ENCODE results near the gene KRT85.
A peak's percentile ranks its signal among the peaks of the same experiment; 100 is the strongest.
"Not testable (repeated sequence)": the region's sequence is repeated elsewhere in the genome, so short reads cannot be mapped to it uniquely, and the experiment has no call there.

Gene KRT85

DNA sequence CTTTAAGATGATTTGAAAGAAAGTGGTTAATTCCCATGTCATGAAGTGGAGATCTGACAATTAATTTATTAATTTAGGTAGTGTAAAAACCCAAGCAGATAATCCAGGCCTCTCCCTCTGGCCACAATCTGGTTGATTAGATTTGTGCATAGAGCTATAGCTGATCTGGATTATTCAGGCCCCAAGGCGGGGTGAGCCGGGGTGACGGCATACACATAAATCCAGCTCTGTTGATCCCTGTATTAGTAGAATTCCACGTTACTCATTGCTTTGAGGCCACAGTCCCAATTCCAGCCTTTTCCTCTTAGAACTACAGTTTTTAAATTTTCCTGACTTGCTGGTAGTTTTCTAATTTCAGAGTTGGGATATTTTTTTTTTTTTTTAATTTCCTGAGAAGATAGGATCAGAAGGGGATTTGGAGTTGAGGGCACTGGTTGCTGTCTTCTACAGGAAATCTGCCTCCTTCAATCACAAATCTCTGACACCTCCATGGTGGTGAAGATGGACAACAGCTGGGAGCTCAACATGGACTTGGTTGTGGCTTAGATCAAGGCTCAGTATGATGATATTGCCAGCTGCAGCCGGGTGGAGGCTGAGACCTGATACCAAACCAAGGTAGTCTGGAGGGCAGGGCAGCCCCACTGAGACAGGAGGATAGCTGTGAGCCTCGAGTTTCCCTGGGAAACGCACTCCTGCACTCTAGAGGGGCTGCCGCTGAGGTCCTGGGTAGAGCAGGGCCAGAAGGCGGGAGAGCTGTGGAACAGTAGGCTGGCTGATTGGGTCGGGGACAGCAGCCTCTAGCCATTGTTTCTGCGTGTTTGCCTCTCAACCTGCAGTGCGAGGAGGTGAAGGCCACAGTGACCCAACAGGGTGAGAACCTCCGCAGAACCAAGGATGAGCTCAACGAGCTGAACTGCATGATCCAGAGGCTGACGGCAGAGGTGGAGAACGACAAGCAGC is 19.4 kb downstream of the KRT85 start:
- no peak for DNase-seq

DNA sequence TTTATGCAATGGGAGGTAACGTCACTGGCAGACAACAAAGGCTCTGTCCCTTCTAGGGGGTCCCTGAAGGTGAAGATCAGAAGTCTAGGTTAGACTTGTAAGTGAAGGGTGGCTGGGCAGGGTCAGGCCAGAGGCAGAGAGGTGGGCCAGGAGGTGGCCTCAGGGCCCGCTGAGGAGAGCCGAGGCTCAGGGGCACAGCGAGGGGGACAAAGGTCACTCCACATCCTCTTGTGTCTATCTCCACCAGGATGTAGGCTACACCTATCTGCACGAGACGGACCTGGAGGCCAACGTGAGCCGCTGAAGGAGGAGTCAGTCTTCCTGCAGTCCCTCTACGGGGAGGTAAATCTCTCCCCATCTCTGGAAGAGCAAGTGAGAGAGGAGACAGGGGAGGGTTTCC is 20.3 kb downstream of the KRT85 start:
- DNase-seq = no peak

DNA sequence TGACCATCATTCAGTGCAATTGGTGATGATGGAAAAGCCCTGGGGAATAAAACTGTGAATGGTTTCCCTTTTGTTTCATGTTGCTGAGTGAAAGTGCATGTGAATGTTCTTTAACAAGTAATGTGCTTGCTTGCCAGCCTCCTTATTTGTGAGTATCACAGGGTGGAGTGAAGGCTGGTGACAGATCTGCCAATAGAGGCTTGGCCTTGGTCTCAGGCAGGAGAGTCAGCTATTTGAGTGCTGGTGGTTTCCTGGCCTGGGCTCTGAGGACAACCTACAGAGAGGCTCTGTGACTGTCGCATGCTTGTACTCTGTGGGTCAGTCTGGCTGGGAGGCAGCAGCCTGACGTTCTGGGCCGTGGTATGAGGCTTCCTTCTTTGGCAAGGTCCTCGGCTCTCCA is 20.7 kb downstream of the KRT85 start:
- DNase-seq = no peak

DNA sequence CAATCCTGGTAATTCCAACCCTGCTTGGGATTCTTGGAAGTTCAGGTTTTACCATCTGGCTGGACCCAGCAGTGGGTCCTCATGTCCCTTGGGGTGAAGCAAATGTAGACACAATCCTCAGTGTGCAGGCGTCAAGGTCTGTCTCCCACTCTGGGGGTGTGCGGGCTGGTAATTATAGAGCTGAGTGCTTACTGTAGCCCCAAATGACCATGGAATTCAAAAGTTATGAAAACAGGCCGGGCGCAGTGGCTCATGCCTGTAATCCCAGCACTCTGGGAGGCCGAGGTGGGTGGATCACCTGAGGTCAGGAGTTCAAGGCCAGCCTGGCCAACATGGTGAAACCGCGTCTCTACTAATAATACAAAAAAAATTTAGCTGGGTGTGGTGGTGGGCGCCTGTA is 22.2 kb downstream of the KRT85 start:
- DNase-seq = not testable (repeated sequence)

DNA sequence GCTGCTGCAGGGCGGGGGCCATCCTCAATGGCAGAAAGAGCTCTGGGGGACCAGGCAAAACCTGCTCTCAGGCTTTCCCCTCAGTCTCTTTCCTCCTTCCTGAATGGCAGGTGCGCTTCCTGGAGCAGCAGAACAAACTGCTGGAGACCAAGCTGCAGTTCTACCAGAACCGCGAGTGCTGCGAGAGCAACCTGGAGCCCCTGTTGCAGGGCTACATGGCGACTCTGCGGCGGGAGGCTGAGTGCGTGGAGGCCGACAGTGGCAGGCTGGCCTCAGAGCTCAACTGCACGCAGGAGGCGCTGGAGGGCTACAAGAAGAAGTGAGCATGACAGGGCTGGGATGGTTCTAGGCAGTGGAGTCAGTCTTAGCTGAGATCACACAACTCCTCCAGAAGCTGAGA is 23.2 kb downstream of the KRT85 start:
- no peak for DNase-seq

DNA sequence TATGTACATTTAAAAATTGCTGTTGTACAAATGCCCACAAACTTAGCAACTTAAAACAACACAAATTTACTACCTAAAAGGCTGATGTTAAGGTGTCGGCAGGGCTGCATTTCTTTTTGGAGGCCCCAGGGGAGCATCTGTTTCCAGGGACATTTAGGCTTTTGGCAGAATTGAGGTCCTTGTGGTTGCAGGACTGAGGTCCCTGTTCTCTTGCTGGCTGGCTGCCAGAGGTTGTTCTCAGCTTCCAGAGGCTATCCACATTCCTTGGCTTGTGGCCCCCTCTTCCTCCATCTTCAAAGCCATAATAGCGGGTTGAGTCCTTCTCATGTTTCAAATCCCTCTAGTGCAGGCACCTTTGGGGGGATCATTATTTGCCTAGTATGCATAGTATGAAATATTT is 23.7 kb downstream of the KRT85 start:
- DNase-seq = no peak

DNA sequence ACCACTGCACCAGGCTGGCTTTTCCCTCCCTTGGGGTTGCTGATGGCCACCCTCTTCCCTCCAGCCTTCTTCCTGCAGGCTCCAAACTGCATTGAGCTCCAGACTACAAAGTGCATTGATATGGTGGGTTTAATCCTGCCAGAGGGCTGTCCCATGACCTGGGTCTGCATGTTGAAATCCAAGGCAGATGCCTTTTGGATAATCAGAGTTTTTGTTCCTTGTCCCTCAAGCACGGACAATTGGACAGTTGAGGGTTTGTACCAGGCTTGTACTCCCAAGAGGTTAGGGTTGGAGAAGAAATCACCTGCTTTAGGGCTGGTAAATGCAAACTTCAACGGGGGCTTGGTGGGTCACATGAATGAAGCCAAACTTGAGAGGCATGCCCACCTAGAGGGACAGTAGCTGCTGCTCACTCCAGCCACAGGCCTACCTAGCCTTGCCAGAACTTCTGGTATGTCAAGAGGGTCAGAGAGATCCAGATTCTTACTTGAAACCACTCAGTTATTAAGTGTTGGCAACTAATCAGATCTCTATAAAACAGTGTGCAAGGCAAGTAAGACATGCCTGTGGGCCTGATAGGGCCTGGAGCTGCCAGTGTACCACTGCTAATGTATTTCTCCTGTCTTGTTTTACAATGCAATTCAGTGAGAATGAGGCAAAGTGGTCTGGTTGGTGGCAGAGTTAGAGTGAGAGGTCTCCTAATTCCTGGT is 24.3 kb downstream of the KRT85 start:
- DNase-seq = peak; percentile 56

DNA sequence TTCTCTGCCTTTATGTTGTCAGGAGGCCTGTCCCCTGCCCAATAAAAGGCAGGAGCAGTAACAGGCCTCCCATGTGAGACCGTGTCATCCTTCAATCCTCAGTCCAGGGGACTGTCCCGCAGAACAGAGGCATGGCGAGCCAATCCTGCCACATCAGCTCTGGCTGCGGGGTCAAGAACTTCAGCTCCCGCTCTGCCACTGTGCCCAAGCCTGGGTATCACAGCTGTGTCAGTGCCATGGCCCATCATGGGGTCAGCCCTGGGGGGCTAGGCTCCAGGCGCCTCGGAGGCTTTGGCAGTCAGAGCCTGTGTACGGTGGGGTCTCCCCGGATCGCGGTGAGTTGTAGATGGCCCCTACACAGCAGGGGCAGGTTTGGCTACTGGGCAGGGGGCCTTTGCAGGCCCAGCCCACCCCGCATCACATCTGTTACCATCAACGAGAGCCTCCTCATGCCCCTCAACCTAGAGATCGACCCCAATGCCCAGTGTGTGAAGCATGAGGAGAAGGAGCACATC is 26.2 kb downstream of the KRT85 start:
- DNase-seq = no peak

DNA sequence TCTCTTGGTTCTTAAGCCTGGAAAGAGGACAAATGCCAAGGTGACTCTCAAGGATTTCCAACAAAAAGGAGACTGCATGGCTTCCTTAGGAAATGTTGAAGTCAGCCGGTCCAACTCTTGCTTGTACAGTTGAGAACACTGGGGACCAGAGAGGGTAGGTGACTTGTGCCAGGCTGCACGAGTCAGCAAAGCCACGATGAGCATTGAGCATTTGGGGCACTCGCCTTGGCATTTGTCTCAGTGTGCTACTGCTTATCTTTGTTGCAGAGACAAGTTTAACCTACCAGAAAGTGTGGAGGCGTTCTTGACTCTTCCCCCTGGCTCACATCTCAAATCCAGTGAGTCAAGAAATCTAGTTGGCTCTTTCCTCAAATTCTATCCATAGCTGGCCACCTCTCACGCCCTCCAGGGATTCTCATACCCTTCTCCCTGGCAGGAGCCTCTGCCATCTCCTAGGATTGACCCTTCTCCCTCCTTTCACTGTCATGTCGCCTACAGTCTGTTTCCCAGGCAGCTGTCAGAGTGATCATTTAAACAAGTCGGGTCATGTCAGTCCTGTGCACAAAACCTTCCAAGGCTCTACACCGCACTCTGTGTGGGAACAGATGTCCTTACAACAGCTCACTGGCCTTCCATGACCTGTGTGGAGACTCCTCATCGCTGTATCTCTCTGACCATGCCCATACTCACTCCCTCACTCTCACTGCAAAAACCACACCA is 28.9 kb downstream of the KRT85 start:
- DNase-seq = no peak

DNA sequence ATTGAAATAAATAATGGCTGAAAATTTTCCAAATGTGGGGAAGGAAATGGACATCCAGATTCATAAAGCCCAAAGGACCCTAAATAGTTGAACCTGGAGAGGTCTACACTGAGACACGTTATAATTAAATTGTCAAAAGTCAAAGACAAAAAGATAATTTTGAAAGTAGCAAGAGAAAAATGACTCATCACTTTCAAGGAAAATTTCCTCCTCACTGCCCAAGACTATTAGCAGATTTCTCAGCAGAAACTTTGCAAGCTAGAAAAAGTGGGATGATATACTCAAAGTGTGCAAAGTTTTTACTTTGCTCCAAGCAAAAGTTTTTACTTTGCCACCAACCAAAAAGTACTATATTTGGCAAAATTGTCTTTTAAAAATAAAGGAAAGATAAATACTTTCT is 30.2 kb downstream of the KRT85 start:
- DNase-seq = no peak

DNA sequence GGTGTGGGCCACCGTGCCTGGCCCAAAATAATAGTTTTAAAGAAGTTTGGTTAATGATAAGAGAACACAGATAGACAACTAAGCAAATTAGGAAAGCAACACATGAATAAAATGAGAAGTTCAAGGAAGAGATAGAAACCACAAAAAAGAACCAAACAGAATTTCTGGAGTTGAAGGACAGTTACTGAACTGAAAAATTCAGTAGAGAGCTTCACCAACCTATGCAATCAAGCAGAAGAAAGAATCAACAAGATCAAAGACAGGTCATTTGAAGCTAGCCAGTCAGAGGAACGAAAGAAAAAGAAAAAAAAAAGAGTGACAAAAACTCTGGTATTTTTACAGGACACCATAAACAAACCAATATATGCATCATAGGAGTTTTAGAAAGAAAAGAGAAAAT is 30.6 kb downstream of the KRT85 start:
- DNase-seq = no peak

DNA sequence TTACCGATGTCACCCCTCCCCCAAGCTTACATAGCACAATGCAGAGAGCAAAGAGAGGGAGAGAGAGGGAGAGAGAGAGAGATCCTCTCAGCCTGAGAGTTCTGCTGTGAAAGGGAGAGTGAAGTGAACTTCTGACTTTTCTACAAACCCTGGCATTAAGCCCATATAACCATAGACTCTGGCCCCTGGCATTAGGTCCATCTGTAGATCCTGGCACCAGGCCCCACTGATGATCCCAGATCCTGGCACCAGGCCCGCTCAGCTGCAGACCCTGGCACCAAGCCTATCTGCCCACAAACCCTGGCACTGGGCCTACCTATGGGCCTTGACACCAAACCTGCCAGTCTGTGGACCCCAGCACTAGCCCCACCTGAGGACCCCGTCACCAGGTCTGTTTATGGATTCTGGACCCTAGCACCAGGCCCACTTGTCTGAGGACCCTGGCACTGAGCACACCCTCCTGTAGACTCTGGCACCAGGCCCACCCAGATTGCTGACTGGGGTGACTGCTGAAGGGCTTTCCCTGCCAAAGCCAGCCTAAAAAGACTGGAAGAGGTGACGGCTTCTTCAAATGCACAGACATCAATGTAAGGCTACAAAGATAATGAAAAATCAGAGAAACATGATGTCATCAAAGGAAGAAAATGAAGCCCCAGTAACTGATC is 31.6 kb downstream of the KRT85 start:
- DNase-seq = peak; percentile 83

DNA sequence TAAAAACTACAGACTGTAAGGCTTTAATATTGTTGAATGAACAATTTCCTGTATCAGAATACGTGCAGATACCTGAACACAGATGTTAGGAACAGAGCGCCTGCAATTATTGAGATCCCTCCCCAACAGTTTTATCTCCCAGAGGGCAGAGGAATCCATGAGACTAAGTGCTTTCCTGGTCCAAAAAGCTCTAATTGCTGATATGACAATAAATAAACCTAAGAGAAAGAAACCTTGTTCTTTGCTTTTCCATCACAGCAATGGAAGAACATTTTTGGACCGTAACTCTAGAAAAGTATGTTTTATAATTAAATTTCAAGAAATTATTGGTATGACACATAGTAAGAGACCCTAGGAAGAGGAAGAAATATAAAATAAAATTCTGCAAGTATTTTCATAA is 33.1 kb downstream of the KRT85 start:
- DNase-seq = no peak

DNA sequence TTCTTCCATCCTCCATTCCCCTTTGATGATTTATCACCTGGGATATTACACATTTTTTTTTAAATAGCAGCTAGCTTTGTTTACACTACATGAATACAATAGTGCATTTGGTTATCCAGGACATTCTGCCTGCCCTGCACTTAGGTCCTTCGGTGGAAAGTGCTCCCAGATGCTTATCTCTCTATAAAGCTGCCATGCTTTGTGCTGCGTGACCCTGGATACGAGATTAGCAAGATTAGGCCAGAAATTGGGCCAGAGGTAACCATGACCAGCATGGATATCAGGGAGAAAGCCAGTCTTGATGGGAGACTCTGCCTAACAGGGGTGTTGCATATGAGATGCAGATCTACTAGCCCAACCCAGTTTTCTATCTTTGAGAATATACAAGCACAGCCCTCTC is 34.0 kb downstream of the KRT85 start:
- no peak for DNase-seq

DNA sequence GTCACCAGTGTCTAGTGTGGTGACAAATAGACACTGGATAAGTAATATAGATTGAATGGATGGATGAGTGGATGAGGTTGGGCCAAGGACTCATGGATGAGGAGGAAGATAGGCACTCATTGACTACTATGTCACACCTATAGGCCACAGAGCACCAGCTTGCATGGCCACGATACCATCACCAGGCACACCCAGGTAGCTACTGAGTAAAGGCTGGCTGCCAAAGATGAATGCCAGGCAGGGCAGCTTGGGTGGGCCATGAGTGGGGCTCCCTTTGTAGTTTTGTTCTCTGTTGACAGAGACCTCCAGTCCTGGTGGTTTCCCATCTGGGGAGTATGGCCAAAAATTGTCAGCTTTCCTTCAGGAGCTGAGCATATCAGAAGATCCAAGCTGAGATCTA is 34.9 kb downstream of the KRT85 start:
- DNase-seq = no peak

DNA sequence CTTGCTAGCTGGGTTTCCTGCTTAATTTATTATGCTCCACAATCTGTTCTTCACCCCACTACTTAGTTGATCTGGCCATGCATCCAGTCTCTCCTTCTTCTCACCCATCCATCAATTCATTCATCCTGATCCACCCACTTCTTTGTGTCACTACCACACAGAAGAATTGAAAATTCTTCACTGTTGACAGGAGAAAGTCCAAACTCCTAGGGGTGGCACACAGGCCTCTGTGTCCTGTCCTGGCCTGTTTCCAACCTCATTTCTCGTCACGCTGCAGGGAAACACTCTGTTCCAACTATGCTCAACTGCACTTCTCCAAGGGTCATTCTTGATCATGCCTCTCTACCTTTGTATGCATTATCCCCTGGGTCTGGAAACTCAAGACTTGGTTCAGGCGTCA is 35.4 kb downstream of the KRT85 start:
- DNase-seq = peak; percentile 27

DNA sequence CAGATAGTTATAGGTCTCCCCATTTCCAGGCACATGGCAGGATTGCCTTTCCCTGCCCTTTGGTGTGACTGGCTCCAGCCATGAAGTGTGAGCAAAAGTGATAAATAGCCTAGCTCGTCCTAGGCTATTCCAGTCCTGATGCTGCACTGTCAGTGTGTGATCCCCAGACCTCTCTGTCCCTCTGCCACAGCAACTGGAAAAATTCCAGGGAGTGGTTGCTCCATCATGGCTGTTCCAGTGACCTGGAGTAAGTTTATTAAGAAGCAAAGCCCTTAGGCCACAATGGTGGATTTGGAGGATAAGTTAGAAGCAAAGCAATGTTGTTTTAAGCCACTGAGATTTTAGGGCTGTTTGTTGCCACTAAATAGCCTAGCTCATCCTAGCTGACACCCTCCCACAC is 36.2 kb downstream of the KRT85 start:
- DNase-seq = no peak

DNA sequence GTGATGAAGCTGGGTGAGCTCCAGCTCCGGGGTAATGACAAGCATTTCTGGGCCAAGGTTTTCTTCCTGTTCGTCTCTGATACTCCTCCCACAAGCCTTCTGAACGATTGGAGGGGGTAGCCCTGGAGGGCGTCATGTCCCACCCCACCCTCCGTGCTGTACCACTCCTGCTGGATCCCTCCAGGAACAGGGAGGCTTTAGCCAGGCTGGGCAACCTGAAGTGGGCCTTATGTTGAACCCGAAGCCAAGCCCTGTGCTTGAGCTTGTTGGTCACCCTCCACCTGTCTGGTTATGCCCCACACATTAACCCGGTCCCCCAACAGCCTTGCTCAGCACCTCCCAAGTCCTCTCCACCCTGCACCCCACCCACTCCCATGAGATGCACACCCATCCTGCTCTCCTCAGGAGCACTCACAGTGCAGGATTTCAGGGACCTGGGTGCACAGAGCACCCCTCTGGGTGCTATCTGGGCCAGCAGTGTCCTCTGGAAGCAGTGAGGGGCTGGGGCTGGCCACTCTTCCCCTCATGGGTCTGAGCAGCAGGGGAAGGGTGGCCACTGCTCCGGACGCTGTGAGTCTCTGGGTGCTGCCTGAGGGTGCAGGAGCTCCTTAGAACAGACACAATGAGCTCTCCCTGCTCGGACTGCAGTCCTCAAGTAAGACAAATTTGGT is 39.3 kb downstream of the KRT85 start:
- DNase-seq = no peak

DNA sequence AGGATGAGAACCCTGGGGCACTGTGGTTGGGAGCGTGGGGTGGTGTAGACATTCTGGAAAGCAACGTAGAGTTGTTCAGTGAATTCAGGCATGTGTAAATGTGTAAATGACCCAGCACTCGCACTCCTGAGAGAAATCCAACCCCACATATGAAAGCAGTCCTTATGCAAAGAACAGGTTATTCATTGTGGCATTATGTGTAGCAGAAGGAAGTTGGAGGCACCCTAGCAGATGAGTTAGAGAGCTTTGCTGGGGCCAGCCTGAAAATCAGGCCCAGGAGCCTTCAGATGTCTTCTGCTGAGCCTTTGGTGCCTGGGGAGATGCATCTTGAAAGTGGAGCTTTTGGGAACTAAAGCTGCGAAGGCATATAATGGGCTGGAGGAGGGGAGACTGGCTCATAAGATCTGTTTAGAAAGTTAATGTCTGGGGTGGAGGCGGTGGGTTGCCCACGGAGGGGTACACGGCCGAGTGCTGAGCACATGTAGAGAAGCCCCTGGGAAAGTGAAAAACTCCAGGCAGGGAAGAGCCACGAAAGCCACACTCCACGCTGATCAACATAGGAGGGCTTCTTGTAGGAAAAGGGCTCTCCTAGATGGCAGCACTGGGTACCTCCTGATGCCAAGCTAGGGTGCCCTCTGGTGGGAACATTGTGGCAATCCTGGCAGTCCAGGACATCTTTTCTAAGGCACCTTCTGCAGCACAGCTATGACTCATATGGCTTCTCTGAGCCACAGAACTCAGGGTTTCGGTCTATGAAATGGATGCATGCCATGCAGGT is 40.0 kb downstream of the KRT85 start:
- DNase-seq = no peak

DNA sequence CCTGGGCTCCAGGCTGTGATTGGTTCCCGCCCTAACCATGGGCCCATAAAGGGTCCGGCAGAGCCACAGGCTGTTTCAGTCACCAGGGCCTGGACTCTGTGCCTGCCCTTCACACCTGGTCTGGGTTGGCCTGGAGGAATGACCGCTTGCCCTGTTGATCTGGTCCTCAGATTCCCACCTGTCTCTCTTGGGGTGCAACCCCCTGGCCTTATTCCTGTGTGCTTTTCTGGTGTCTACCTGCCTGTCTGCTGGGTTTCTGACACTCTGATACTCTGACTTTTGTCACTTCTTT is 43.2 kb downstream of the KRT85 start:
- no peak for DNase-seq

DNA sequence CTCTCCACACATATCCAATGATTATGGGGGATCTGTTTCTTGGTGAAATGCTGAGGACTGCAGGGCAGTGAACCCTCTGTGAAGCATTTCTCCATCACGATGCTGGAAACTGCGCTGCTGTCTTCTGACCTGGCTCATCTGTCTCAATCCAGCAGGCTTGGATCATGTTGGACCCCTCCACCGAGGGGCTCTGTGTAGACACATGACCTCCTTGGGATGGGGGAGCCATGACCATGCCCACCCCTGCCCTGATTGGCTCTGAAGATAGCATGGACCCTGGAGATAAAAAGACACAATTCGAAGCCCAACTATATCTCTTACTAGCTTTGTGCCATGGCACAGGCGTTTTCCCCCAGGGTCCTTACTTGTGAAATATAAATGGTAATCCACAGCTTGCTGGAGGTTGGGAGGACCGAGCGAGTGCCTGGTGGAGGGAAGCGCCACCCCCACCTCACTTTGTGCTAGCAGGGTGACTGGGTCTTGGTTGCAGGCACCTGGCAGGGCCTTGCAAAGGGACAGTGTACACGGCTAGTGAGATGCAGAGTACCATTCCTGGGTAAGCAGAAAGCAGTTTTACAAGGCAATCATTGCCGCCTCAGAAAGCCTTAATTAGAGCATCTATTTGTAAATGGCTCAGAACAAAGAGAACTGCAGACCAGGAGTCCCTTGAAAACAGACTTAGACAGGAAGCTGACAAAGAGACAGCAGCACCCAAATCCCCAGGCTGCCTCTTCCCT is 43.7 kb downstream of the KRT85 start:
- no peak for DNase-seq

All from DMS79 (cell line).